Cardiac fibroblast (primary cell): Measurements from ENCODE around the gene STPG3.

Source experiments
- DNase-seq, 2 donors: peaks; one replicate each; pipeline versions ENCODE4 v3.0.0 to v3.0.0-alpha.2; 2010; ENCODE audit warnings: low read depth in 2 of 2
- H3K4me3 ChIP-seq, 2 donors: replicated peaks in 1 of 2; 1 replicate in 1 of 2; 2 replicates in 1 of 2; pipeline ENCODE4 v1.5.1; 2011; ENCODE audit warnings: low read depth in 2 of 2, low read length in 2 of 2, mild to moderate bottlenecking in 2 of 2, moderate library complexity in 1 of 2
- TF ChIP-seq, protein P1 (sequence below): IDR thresholded peaks from one replicate; pipeline ENCODE4 v1.5.1; 2011; ENCODE audit warnings: low read depth, mild to moderate bottlenecking, low read length, inconsistent platforms

STPG3 gene

DNA sequence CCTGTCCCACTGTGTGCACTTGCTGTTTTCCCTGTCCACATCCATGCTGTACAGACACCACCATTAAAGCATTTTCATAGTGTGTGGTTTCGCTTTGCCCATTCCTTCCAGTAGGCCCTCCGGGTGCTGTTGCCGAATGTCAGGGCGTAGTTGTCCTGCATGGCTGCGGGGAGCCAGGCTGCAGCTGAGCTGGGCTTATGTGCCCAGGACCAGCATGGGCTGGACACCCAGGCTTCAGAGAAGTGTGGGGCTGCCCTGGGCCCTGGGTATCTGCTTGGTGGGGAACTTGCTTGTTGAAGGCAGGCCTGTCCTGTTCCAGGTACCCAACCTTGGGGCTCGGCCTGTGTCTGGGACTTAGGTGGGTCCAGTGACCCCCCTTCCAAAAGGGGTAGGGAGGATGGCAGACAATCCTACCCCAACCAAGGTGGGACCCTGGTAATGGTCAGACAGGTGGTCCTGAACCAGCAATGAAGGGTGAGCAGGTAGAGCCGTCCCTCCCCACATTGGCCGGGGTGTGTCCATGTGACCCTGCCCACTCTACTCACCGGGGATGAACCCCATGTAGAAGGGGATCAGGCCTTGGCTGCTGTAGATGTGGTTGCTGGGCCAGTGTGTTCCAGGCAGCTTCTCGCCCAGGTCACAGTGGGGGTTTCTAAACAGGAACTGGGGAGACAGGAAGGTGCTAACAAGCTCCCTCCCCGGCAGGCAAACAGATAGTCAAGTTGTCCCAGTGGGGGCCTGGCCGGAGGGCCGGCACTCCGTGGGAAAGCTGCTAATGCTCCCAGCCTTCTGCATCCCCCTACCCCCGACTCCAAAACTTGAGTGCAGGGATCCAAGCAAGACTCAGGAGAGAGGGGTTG is 7.2 kb upstream of the STPG3 start:
- no peak overlapping the region for H3K4me3 ChIP-seq
- TF ChIP-seq, protein P1, sequence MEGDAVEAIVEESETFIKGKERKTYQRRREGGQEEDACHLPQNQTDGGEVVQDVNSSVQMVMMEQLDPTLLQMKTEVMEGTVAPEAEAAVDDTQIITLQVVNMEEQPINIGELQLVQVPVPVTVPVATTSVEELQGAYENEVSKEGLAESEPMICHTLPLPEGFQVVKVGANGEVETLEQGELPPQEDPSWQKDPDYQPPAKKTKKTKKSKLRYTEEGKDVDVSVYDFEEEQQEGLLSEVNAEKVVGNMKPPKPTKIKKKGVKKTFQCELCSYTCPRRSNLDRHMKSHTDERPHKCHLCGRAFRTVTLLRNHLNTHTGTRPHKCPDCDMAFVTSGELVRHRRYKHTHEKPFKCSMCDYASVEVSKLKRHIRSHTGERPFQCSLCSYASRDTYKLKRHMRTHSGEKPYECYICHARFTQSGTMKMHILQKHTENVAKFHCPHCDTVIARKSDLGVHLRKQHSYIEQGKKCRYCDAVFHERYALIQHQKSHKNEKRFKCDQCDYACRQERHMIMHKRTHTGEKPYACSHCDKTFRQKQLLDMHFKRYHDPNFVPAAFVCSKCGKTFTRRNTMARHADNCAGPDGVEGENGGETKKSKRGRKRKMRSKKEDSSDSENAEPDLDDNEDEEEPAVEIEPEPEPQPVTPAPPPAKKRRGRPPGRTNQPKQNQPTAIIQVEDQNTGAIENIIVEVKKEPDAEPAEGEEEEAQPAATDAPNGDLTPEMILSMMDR, result no peak
- peak in 1 of 2 donors; percentile 20 for DNase-seq

DNA sequence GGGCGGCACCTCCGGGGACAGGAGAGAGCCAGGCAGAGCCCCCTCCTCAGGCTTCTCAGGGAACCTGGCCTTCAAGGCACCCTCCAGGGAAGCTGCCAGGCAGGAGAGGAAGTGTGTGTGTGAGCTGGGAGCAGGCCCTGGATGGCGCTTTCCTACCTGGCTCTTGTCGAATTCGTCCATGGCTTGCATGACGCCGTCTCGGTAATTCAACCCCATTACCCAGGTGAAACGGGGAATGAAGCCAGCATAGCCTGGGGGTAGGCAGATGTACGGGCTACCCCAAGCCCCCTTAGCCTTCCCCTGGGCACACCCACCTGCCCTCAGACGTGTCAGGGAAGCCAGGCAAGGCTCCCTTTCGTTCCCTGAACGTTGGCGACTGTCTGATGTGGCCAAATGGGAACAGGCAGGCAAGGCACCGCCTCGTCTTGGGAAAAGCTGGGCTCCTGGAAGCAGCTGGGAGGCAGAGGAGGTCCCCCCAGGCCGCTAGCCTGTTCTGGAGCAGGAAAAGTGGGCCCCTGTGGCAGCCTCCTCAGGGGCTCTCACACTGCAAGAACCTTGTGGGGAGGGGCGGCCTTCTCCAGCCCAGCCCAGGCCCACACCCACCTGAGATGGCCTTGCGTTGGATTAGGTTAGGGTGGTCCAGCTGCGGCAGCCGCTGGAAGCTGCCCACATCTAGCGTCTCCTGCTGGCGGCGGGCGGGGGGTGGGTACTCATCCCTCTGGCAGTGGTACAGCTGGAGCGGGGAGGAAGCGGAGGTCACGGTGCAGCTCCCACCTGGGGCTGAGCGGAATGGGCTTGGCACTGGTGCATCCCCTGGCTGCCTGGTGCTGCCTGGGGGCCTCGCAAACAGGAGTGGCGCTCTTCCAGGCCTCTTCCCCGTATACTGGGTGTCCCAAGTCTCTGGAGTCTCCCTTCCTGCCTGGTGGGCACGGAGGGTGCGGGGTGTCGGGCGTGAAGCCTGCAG is 6.3 kb upstream of the STPG3 start:
- H3K4me3 ChIP-seq, result no peak overlapping the region
- TF ChIP-seq, protein P1, result no peak
- peak in 1 of 2 donors; percentile 10 for DNase-seq

DNA sequence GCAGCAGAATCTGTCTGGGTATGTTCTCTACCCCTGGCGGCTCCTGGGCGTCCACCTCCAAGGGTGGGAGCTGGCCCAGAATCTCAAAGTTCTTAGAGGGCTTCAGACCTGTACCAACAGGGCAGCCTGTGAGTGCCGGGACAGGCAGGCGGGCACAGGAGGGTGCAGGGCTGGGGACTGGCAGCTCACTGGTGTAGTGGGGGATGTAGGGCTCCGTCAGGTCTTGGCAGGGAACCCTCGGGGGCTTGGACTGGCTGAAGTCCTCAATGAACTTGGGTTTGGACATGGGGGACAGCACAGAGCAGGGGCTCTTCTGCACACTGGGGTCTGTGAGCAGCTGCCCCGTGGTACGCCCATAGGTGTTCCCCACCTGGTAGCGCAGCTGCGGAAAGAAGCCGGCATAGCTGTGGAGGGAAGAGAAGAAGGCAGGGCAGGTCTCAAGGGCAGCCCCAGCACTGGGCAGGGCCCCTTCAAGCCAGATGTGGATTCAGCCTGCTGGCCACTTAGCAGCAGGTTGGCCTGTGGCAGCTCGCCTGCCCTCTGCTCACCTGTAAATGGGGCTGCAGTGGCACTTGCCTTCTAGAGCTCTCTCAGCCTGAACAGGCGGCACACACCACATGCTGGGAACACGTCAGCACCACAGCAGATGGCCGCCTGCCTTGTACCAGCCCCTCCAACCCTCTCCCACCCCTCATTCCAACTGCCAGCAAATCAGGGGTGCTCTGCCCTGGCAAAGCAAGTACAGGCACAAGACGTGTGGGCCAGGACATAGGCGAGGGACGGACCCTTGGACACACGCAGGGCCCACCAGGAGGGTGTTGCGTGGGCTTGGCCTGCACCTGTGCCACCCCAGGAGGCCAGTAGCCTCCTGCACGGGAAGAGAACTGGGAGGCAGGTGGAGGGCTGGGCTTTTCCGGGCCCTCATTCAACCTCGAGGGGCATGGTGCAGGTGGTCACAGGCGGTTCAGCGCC is 5.3 kb upstream of the STPG3 start:
- no peak for DNase-seq
- H3K4me3 ChIP-seq, result no peak overlapping the region
- TF ChIP-seq, protein P1, result no peak

DNA sequence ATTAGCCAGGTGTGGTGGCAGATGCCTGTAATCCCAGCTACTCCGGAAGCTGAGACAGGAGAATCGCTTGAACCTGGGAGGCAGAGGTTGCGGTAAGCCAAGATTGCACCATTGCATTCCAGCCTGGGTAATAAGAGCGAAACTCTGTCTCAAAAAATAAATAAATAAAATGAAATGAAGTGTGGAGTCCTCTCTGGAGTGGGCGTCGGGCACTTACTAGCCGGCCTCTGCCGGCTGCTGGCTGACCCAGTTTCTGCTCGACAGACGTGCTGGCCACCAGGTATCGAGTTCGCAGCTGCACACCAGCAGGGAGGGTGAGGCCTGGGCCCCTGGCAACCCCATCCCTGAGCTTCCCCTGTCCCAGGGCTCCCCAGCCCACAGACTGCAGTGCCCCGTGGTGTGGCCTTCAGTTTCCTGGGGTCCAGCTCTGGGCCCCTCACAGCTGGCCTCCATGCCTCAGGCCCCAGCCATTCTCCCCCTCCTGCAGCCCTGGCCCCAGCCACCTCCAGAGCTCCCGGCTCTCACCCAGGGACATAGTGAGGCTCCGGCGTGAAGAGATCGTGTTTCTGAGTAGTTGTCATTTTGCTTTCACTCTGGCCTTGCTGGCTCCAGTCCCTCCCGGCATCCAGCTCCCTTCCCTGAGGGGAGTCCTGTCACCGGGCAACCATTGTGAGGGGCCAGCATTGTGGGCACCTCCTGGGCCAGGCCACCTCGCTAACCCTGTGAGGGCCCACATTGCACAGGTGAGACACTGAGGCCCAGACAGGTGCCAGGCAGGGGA is 3.8 kb upstream of the STPG3 start:
- no peak overlapping the region for H3K4me3 ChIP-seq
- TF ChIP-seq, protein P1, result no peak
- DNase-seq, result no peak

DNA sequence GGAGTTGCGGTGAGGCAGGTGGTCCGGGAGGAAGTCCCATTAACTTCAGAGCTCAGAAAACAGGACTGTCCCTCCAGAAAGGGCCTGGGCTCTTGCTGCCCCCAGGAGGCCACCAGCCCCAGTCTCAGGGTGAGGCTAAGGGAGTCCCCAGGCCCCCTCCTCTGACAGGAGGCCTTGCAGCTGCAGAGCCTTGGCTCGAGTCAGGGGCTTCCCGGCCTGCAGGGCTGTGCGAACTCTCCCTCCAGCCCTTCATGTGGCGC is 3.2 kb upstream of the STPG3 start:
- no peak for DNase-seq
- H3K4me3 ChIP-seq, result no peak overlapping the region
- TF ChIP-seq, protein P1, result no peak
